HG02798 (cell line): Measurements from ENCODE around the gene RPAIN.
"Not testable (repeated sequence)": the region's sequence is repeated elsewhere in the genome, so short reads cannot be mapped to it uniquely, and the experiment has no call there.

Source experiments
- ATAC-seq: cut with Tn5 transposase; IDR thresholded peaks from one replicate; pipeline ENCODE4 v1.9.1; 2021; ENCODE audit warnings: mild to moderate bottlenecking; ENCODE audit not compliant: unreplicated experiment, poor library complexity

The RPAIN gene

GRCh38 chr17:5429191-5429887 lies 9.4 kb downstream of the RPAIN start:
- ATAC-seq: no peak

DNA sequence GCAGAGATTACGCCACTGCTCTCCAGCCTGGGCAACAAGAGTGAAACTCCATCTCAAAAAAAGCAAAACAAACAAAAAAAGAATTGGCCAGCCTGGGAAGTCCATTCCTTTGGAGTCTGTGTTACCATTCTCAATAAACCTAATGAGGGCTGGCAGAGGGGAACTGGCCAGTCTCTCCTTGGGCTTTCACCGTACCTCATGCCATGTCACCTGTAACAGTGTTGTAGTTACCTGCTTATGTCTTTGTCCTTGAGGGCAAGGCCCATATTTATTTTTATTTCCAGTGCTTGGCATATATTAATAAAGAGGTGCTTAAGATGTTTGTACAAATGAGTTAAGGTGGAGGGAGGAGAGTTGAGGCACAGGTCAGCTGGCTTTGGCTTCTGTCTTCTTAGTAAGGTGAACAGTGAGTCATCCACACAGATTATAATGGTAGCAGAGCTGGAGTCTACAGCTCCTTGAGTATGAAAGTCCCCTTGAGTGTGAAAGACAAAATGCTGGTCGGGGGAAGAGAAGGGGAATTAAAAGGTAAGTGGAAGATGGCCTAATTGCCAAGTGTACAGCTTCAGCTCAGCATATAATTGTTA lies 10.5 kb downstream of the RPAIN start:
- no peak for ATAC-seq

DNA sequence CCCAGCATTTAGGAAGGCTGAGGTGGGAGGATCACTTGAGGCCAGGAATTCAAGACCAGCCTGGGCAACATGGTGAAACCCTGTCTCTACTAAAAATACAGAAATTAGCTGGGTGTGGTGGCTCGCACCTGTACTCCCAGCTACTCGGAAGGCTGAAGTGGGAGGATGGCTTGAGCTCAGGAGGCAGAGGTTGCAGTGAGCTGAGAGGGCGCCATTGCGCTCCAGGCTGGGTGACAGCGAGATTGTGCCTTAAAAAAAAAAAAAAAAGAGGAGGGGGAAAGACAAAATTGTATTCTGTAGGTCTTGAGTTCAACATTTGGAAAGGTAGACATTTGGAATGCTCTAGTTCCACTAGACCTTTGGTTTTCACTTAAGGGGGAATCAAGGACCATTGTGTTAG lies 11.3 kb downstream of the RPAIN start:
- ATAC-seq: not testable (repeated sequence)

DNA sequence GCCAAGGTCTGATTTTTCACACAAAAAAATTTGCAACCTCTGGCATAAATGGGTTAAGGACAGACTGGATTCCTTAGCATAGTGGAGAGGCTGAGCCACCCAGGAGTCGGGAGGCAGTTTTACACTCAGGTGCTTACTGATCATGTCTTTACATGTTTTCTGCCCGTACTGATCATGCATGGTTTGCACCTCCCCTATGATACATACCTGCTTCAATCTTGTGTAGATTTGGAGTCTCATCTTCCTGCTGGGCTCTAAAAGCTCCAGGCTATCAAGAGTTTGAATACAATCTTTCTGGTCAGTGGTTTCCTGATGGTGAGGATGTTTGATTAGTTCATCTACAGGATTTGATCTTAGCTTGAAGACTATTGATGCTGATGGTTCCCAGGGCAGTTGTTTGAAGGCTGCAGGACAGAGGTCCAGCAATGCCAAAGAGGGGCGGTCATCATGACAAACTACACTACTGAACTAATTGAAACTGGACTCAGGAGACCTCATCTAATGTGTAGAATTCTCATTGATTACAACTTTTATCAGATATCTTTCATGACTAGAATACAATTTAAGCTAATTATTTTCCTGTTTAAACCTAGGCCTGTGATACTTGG lies 12.1 kb downstream of the RPAIN start:
- no peak for ATAC-seq

GRCh38 chr17:5434984-5435383 lies 15.0 kb downstream of the RPAIN start:
- ATAC-seq: no peak

DNA sequence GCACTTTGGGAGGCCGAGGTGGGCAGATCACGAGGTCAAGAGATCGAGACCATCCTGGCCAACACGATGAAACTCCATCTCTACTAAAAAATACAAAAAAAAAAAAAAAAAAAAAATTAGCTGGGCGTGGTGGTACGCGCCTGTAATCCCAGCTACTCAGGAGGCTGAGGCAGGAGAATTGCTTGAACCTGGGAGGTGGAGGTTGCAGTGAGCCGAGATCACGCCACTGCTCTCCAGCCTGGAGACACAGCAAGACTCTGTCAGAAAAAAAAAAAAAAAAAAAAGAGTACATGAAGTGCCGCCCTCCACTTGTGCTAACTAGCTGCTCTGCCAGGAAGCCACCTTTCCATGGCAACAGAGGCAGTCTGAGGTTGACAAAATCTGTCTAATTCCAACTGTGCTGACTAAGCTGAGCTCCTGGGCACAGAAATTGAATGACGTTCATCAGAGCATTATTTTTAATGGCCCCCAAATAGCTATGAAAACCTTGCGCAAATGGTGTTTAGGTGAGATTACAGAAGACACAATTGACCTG lies 15.9 kb downstream of the RPAIN start:
- ATAC-seq: not testable (repeated sequence)

DNA sequence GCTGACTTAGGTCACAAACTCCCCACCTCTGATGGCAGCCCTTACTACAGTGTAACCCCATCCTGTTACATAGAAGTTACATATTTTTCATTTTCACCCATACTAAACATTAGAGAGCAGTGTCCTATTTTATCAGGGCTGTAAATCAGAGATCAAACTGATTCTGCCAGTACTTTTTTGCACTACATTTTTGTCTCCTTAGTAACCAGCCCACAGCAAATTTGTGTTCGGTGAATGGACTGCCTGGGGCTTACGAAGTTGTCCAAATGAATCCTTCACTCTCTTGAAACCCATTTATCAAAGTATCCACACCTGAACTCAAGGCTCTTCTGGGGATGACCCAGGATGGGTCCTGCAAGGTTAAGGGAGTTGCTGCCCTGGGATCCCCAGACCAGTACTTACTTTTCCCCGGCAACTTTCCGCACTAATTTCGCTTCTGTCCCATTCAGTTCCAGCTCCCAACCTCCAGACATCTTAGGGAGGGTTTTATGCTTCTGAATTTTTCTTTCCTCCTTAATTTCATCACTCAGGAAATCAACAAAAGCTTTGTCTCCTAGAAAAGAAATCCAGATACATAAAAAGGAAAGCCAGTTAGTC lies 17.8 kb downstream of the RPAIN start:
- no peak for ATAC-seq

DNA sequence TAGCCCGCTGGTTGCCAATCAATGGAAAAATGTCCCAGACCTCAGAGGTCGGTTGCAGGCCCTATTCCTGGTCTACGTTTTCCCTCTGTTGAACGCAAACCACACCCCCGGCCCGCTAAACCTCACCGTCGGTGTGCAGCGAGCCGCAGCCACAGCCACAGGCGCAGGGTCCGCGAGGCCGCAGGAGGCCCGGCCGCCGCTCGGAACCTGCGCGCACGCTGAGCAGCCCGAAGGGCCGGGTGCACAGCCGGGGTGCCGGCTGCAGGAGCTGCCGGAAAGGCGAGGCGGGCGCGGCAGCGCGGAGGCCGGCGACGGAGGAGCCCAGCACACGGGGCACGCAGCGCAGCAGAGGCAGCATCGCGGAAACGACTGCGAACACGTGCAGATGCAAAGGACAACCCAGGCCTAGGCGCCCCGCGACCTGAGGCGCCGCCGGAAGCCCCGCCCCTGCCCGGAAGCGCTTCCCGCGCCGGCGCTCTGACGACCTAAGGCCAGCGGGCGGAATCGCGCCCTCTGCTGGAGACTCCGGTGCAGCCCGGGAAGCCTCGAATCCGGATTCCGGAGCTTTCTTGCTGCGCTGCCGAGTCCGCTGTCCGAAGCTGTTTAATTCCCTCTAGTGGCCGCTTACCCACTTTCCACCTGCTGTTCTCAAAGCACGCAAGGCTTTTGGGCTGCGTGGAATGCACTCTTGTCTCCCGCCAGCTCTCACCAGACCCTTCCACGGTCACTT lies 18.9 kb downstream of the RPAIN start, which contains the start of gene C1QBP:
Gene C1QBP (minus strand): TSS at position 440 of the 730 bp plus-strand sequence. CDS start 82 bp downstream, at position 358.
- peak; percentile 94 for ATAC-seq

GRCh38 chr17:5439446-5439764 lies 19.4 kb downstream of the RPAIN start:
- ATAC-seq: no peak

DNA sequence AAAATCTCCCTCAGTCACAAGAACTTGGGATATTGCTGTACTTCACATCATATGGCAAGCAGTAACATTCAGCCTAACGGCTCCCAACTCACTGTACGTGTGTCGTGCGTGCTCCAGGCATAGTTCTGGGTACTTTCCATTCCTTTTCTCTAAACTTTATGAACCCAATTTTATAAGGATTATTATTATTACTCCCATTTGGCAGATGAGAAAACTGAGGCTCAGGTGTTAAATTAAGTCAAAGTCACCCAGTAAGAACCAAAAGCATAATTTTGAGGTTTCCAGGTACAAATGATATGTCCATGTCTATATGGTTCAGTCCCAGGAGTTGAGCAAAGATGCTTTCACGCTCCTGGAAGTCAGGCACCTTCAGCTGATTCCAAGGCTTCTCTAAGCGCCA lies 23.7 kb downstream of the RPAIN start:
- no peak for ATAC-seq

GRCh38 chr17:5444209-5444608 lies 24.2 kb downstream of the RPAIN start:
- no peak for ATAC-seq

DNA sequence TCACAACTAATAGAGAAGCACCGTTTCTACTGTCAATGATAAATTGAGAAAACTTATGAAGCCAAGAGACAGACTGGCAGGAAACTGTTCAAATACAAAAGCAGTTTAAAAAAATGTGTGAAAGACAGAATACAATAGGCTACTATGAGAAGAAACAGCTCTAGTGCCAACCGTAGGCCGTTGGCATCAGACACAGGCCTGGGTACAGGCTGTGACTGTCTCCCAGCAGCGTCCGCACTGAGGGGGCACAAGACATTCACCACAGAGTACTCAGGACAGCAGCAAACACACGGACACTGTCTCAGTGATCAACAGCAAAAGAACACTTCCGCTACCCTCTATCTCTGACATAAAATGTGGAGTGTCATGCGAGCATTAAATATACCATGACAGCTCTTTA lies 26.8 kb downstream of the RPAIN start:
- ATAC-seq: no peak

DNA sequence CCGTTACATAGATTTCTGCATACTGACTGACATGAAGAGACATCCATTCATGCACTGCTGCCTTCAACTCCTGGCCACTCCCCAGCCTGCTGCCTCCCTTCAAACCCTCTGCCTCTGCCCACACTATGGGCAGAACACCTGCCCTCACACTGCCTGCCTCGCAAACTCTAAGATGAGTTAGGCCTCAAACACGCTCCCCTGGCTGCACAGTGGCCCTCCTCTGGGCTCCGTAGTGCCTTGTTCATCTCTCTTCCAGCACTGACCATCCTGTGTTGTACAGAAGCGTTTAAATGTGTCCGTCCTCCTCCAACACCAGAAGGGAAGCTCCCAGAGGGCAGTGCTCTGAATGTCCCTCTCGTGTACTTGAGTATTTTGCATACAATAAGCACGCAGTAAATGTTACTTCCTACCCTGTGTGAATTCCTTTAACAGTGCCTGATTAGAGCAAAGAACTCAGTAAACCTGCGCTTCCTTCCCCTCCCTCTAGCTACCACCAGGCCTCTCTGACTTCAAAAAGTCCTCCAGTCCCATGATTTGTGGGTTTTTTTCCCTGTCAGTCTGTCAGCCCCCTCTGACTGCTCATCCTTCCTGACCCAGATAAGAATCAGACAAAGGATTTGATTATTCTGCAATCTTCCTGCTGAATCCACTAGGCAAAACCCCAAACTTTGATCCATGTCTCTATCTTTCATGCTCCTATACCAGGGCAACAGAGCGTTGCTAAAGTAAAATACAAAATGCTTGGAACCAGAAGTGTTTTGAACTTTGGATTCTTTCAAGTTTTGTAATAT lies 44.9 kb downstream of the RPAIN start:
- ATAC-seq: no peak

GRCh38 chr17:5466295-5466694 lies 46.3 kb downstream of the RPAIN start:
- ATAC-seq: no peak

GRCh38 chr17:5467416-5467815 lies 47.4 kb downstream of the RPAIN start:
- no peak for ATAC-seq

- no peak for ATAC-seq
Observed at GRCh38 chr17:5468075-5468473, 48.1 kb downstream of the RPAIN start.

- ATAC-seq: no peak
Observed at GRCh38 chr17:5472511-5472910, 52.5 kb downstream of the RPAIN start.

GRCh38 chr17:5473906-5474305 lies 53.9 kb downstream of the RPAIN start:
- no peak for ATAC-seq

GRCh38 chr17:5478992-5479391 lies 59.0 kb downstream of the RPAIN start:
- no peak for ATAC-seq

DNA sequence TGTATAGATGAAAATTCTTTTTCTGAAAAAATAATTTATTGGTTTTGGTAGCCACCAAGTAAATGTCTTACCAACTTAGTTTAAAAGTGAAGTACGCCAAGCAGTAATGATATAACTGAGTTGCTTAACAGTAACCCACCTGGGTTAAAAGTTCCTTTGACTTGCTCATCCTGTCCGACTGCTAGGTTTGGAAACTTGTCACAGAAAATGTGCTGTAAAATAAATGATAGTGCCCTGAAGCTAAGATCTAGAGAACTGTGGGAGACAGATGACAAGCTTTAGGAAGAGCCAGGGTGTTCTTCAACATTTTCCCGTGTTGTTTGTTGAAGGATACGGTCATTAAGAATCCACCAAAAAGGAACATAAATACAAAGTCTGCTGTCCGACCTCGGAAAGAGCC lies 61.0 kb downstream of the RPAIN start:
- ATAC-seq: no peak
